Stimulated activated naive CD4-positive, alpha-beta T cell treated with Interleukin-2 at 50 U/mL for 16 hours (primary cell): ENCODE measurements around the gene ADAMTS2.

ENCODE experiments used
- DNase-seq: peaks from one replicate; lab custom pipeline; 2025; lab: John Stamatoyannopoulos, UW

The ADAMTS2 gene

GRCh38 chr5:179371681-179372680 is 26.7 kb upstream of the ADAMTS2 start:
- DNase-seq = no peak

- no peak for DNase-seq
Measured at GRCh38 chr5:179371121-179371510, 25.9 kb upstream of the ADAMTS2 start.

- no peak for DNase-seq
Measured at GRCh38 chr5:179370490-179371120, 25.3 kb upstream of the ADAMTS2 start.

GRCh38 chr5:179369530-179369884 is 24.2 kb upstream of the ADAMTS2 start:
- DNase-seq = no peak

- no peak for DNase-seq
Measured at GRCh38 chr5:179368806-179369529, 23.7 kb upstream of the ADAMTS2 start.

GRCh38 chr5:179368126-179368805 is 23.0 kb upstream of the ADAMTS2 start:
- no peak for DNase-seq

GRCh38 chr5:179367491-179367890 is 22.2 kb upstream of the ADAMTS2 start:
- no peak for DNase-seq

GRCh38 chr5:179362355-179362754 is 17.1 kb upstream of the ADAMTS2 start:
- DNase-seq = no peak

- DNase-seq = no peak
Measured at GRCh38 chr5:179361037-179361603, 15.9 kb upstream of the ADAMTS2 start.

- DNase-seq = no peak
Measured at GRCh38 chr5:179357031-179357430, 11.8 kb upstream of the ADAMTS2 start.

- no peak for DNase-seq
Measured at GRCh38 chr5:179355976-179356974, 11.0 kb upstream of the ADAMTS2 start.

GRCh38 chr5:179354305-179354882 is 9.1 kb upstream of the ADAMTS2 start:
- no peak for DNase-seq

- DNase-seq = no peak
Measured at GRCh38 chr5:179348843-179349242, 3.6 kb upstream of the ADAMTS2 start.

GRCh38 chr5:179348011-179348530 is 2.8 kb upstream of the ADAMTS2 start:
- no peak for DNase-seq

GRCh38 chr5:179347581-179347980 is 2.3 kb upstream of the ADAMTS2 start:
- no peak for DNase-seq

- no peak for DNase-seq
Measured at GRCh38 chr5:179346875-179347274, 1.6 kb upstream of the ADAMTS2 start.

- no peak for DNase-seq
Measured at GRCh38 chr5:179346401-179346800, 1.1 kb upstream of the ADAMTS2 start.

- no peak for DNase-seq
Measured at GRCh38 chr5:179345183-179345432, 153 bp downstream of the ADAMTS2 start.

GRCh38 chr5:179344431-179345182 is 654 bp downstream of the ADAMTS2 start:
- DNase-seq = no peak
